GM18526 (cell line): ENCODE data around the gene PIGS.

Experiments used
- POLR2A ChIP-seq: IDR thresholded peaks from 3 replicates; pipeline ENCODE4 v1.6.1; 2011; ENCODE audit not compliant: insufficient read length; ENCODE audit errors: extremely low read depth

Gene PIGS

GRCh38 chr17:28547096-28547622, 24.2 kb downstream of the PIGS start:
- TF ChIP-seq POLR2A, result no peak

- TF ChIP-seq POLR2A, result no peak
Observed at GRCh38 chr17:28545787-28546415, 25.4 kb downstream of the PIGS start.

GRCh38 chr17:28545141-28545503, 26.2 kb downstream of the PIGS start:
- no peak for TF ChIP-seq POLR2A

GRCh38 chr17:28544402-28545140, 26.8 kb downstream of the PIGS start:
- no peak for TF ChIP-seq POLR2A

GRCh38 chr17:28541439-28541838, 29.9 kb downstream of the PIGS start:
- no peak for TF ChIP-seq POLR2A

GRCh38 chr17:28540231-28540630, 31.1 kb downstream of the PIGS start:
- TF ChIP-seq POLR2A, result no peak

- no peak for TF ChIP-seq POLR2A
Observed at GRCh38 chr17:28538296-28538895, 32.9 kb downstream of the PIGS start.

- no peak for TF ChIP-seq POLR2A
Observed at GRCh38 chr17:28537219-28537610, 34.1 kb downstream of the PIGS start.

GRCh38 chr17:28536532-28537218, 34.6 kb downstream of the PIGS start:
- no peak for TF ChIP-seq POLR2A

- TF ChIP-seq POLR2A, result no peak
Observed at GRCh38 chr17:28534740-28535375, 36.5 kb downstream of the PIGS start.

GRCh38 chr17:28533091-28533807, 38.1 kb downstream of the PIGS start:
- TF ChIP-seq POLR2A, result no peak

GRCh38 chr17:28532050-28532960, 39.0 kb downstream of the PIGS start:
- no peak for TF ChIP-seq POLR2A

- no peak for TF ChIP-seq POLR2A
Observed at GRCh38 chr17:28530926-28531325, 40.4 kb downstream of the PIGS start.
